Ecto neural progenitor cell (in vitro differentiated cells): ENCODE measurements around the gene PARP8.
"Not testable (repeated sequence)": the region's sequence is repeated elsewhere in the genome, so short reads cannot be mapped to it uniquely, and the experiment has no call there.

Experiments
- DNase-seq: peaks from one replicate; pipeline ENCODE4 v3.0.0-alpha.2; 2018; ENCODE audit warnings: low spot score

PARP8 gene

DNA sequence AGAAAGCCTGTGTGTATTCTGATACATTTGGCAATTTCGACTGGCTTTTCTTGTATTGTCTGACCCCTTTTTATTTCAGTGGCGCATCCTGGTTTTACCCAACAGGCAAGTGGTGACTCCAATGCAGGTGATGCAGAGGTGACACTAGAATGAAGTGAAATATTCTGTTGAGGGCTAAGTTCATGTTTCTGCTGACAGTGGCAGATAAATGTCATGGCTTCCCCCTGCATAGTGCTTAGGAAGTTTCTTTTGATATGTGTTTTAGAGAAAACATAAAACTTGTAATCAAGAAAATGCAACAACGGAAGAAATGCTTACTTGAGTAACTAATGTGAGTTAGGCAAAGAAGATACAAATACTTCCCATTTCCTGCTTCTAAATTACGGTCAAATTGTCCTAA, 13.1 kb downstream of the PARP8 start:
- DNase-seq, result not testable (repeated sequence)

DNA sequence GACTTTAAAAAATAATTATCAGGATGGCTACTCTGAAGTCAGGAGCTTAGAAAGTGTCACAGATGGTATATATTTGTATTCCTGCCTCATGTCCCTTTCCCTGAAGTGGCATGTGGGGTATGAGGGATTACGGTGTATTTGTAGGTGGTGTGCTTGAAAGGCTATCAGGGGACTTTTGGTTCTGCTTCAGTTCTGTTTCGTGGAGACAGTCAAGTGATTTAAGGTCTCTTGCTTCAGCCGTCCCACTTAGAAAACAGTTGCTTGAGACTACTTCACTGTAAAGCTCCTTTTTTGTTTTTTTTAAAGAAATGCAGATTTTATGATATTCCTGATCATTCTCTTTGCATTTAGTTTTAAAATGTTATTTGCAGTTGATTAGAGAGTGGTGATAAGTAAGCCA, 18.3 kb downstream of the PARP8 start:
- no peak for DNase-seq

DNA sequence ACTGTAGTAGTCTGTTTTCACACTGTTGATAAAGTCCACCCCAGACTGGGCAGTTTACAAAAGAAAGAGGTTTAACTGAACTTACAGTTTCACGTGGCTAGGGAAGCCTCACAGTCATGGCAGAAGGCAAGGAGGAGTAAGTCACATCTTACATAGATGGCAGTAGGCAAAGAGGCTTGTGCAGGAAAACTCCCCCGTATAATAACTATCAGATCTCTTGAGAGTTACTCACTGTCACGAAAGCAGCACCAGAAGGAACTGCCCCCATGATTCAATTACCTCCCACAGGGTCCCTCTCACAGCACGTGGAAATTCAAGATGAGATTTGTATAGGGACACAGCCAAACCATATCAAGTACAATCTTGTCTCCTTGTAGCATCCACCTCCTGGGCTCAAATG, 21.1 kb downstream of the PARP8 start:
- DNase-seq, result no peak

DNA sequence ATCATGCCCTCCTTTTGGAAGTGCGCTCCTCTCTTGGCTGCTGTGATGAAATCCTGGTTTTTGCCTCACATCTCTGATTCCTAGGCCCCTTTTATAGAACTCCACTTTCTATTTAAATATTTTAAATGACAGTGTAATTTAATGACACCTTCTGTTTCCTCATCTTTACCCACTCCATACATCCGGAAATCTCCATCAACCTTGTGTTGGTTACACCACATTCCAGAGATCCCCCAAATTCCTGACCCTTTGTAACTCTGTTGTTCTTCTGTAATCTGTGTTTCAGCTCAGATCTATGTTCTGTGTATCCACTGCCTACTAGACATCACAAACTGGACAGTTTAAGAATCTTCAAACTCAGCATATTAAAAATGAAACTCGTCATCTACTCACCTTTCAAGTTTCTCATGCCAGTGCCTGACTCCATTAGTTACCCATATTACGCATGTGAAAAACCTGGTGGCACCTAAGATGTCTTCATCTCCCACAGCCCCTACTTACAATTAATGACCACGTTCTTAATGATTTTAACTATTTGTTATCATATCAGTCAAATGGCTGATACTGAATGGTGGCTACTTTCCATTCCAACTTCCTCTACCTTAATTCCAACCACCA, 25.1 kb downstream of the PARP8 start:
- no peak for DNase-seq

DNA sequence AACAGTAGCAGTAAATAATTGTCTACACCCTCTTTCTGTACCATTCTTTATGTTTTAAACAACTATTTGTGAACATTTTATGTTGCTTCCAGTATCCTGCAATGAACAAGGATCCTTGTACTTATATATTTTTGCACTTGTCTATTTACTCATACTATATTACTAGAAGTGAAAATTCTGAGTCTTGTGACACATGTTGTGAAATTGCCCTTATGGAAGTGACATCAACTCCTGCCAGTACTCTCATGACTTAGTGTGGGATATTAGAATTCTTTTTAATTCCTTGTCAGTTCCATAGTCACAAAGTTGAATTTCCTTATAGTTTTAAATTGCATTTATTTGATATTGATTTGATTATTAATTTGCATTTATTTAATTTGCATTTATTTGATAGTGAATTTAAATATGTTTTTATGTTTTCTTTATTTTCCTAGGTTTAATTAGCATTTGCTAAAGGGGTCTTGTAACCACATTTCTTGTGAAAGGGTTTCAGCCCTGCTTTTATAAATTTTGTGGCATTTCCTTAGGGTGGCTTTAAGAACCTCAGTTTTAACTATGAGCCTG, 27.7 kb downstream of the PARP8 start:
- no peak for DNase-seq

DNA sequence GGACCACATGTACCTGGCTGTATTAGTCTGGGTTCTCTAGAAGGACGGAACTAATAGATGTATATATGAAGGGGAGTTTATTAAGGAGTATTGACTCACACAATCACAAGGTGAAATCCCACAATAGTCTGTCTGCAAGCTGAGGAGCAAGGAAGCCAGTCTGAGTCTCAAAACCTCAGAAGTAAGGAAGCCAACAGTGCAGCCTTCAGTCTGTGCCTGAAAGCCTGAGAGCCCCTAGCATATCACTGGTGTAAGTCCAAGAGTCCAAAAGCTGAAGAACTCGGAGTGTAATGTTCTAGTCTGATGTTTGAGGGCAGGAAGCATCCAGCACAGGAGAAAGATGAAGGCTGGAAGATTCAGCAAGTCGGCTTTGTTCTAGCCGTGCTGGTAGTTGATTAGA, 28.2 kb downstream of the PARP8 start:
- not testable (repeated sequence) for DNase-seq

DNA sequence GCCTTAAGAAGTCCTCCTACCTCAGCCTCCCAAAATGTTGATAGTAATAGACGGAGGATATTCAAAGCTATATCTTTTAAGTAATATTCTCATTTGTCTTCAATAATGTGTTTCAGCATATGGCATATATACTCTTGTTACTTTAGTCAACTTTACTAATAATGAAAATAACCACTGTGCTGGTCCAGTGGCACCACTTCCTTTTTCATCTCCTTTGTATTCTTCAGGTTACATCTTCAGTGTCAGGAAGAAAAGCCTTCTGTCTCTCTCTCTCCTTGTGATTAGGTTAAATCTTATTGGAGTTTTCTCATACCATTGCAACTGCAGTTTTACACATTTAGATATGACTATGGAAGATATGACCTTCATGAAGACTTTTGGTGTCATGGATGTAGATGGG, 31.3 kb downstream of the PARP8 start:
- DNase-seq, result no peak

DNA sequence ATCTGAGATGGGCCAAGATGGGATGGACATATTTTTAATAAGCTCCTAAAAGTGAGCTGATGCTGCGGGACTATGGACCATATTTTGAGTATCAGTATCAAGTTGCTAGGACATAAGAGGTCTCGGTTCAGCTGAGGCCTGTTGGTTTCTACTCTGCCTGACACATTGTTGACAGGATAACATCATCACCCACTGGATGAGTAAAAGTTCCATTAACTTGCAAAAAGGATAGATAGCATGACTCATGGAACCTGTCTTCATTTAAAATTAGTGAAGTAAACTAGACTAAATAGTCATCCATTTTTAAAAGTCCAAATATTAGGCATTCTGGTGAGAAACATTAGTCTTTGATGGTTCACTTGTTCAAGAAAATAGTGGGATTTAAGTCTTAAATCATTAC, 33.3 kb downstream of the PARP8 start:
- DNase-seq, result no peak

DNA sequence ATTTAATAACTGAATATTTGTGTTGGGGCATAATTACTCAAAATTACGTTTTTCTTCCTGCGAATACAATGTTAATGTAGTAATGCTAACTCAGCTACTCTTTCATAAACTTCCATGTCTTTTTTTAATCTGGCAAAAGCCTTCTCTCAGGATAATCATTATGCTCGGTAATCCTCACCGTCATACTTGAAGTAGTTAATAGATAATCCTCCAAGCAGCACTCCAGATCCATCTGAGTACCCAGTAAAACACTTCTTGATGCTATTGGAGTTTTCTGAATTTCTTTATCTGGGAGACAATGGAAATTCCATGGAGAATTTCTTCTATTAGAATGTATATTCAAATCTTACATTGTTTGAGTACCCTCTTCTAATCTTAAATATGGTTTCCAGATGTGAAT, 34.3 kb downstream of the PARP8 start:
- DNase-seq, result no peak

DNA sequence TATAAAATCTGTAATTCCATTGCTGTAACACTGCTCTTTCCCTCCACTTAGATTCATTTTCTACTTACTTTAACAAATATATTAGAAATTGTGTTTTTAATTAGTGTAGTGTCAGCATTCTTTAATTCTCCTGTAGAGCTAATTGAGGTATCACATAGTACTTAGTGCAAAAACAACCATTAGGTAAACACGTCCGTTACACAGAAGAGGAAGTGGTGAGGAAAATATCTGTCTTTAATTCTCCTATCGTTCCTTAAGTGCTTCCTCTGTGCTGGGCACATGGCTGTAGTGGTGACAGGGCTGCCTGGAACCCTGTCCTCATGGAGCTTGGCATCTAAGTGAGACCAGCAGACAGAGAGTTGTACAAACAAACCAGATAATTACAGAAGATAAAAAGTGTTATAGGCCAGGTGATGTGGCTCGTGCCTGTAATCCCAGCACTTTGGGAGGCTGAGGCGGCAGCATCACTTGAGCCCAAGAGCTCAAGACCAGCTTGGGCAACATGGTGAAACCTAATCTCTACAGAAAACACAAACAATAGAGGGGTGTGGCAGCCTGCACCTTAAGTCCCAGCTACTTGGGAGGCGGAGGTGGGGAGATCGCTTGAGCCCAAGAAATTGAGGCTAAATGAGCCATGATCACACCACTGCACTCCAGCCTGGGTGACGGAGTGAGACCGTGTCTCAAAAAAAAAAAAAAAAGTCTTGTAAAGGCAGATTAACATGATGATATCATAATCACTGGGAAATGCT, 36.4 kb downstream of the PARP8 start:
- DNase-seq, result no peak

DNA sequence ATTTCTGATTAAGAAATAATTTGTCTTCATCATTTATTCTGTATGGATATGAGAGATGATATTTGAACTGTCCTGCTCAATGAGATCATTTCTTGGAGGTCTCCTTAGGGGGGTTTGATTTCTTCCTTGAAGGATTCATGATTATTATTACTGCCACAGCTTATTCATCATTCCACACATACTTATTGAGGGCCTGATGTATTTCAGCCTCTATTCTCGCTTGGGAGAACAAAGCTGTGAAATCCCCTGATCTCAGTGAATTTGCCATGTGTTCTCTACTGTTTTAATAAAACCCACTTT, 36.9 kb downstream of the PARP8 start:
- no peak for DNase-seq

DNA sequence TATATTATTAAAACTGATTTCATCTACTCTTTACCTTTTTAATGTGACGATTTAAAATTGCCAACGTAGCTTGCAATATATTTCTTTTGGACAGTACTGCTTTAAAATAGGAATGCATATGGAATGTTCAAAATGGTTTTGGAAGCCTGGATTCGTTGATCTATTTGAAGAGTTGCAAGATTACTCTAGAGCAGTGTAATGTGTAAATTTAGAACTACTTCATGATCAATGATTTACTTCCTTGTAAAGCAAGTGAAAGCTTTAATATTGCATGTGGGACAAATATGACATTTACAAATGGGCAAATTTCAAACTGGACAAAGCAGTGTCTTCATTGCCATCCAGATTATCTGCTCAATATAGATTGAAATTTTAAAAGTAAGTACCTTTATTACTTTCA, 38.3 kb downstream of the PARP8 start:
- DNase-seq, result no peak

DNA sequence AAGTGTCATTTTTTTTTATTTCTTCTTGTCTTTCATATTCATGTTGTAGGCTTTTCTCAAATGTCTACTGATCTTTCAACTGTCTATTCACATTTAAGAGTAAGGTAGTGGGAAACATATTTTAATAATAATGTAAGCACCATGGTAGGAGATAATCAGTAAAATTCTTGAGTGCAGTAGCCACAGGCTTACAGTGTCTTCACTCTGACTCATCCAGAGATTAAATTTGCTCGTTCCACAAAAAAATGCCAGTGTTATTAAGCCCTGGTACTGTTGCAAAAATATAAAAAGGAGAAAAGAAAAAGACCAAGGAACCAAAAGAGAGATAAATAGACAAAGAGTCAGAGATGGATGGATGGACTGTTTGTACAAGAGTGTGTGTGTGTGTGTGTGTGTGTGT, 43.0 kb downstream of the PARP8 start:
- no peak for DNase-seq

DNA sequence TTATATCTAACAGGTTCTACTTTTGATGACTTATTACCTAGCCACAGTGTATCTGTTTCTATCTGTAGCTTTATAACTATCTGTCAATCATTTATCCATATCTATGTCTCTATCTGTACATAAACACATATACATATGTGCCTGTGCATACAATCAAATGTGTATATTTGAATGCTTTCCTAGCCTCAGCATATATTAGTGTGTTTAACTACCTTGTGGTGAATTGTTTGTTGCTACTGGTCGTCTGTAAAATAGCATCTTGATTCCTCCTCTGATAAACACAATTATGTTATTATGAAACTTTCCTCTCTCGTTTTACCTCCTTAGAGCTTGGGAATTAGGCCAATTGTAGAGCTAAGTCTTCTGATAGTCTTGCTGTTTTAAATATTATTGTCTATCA, 44.4 kb downstream of the PARP8 start:
- no peak for DNase-seq

DNA sequence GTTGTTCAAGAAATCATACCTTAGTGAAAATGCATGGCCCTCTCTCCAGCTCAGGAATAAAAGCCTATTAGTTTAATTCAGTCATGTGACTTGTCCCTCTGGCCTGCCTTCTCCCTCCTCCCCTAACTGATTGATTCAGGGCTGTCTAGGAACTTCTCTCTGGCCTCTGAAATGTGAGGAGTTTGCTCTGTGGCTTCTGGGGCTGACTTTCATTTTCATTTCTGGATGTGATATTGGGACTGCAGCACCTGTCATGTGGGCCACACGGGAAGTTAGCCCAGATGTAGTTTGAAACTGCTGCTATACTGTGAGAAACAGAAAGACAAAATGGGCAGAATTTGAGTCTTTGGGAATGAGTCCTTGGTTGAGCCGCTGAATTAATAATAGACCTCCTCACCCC, 44.8 kb downstream of the PARP8 start:
- DNase-seq, result no peak

DNA sequence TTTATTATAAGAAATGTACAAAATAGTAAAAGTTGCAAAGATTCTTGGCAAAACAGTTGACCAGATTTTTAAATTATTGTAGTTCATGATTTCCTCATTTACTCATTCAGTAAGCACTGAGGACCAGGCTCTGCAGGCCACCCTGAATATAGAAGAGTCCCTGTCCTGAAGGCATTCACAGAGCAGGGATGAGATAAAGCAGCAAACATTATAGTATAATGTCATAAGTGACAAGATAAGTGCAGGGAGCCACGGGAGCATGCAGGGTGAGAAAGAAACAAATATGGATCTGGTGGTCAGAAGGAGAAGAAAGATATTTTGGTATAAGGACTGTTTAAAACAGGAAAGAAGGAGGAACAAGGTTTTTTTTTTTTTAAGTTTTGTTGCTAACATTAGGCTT, 46.0 kb downstream of the PARP8 start:
- no peak for DNase-seq

DNA sequence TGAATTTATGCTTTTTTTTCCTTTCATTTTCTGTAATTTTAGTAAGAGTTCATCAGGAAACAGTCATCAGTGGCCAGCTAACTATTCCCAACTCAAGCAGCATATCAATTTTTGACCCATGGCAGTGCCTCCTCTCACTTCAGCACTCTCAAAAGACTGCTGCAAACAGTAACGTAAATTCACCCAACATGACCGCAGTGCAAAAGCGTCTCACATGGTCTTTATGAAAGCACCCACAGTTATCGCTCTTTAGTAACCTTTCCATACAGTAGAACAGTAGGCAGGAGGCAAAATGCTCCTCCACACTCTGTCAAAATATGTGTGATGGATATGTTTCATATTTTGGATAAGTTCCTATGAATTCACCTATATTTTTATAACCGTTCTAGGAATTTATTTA, 48.6 kb downstream of the PARP8 start:
- no peak for DNase-seq

DNA sequence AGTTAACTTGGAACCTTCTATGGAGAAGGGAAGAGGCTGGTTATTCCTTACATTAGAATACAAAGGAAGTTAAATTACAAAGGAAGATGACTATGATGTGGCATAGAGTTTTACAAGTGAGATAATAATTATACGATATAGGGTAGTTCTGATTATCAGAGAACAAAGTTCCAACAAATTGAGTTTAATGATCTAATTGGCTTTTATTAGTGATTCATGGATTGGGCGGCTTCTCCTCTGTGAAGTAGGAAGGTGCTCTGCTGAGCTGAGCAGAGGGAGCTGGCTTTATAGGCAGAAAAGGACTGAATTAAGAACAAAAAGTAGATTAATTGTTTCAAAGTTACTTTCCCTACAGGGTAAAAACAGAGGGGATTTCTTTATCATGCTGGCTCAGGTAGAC, 49.7 kb downstream of the PARP8 start:
- no peak for DNase-seq

DNA sequence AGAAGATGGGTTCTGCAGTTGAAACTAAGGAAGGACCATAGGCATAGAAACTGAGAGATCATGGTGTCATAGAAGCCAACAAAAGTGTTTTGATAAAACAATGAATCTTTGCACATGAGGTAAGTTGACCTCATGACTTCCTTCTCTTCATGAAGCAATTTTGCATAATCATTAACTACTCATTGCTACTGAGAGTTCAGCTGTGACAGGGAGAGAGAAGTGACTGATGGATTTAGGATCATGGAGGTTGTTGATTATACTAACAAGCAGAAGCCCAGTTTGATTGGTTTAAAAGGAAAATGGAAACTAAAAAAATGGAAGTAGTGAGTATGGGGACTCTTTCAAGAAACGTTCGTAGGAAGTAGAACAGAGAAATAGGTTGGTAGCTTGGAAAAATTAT, 51.2 kb downstream of the PARP8 start:
- no peak for DNase-seq

DNA sequence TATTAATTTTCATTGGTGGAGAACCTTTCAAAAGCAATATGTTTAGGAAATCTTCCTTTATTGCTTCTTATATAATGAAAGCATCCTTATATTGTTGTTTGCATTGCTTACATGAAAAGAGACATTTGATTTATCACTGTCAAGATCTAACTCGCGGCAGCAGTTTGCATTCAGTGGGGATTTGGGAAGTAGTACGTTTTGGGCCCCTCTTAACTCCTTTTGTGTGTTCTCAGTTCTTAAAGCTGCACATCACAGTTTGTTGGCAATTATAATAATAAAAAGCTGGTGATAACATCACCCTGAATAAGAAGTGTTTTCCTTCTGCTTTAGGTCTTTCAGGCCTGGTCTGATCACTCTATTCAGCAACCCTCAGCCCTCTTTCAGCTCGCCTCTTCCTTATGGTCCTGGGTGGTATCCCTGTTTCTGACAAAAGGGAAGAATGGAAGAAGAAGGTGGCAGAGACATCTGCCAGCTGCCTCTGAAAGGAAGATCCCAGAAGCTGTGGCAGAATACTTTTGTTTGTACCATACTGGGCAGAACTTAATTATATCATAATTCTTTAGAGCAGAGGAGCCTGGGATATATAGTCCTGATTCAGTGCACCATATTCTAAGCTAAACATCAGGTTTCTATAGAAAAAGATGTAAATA, 53.7 kb downstream of the PARP8 start:
- no peak for DNase-seq

DNA sequence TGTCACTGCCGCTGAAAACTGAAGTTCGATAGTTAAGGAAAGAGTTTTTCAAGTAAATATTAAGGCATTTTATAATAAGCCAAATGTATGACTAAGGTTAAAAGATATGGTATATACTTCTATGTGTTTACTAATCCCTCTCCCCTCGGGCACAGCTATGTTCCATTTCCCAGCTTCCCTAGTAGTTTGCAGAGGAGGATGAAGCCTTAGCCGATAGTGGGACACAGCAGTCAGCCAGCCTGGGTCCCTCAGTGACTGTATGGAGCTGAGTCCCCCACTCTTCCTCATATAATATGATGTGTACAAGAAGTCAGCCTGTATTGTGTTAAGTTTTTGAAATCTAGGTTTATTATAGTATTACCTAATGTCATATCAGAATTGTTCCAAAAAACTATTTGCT, 55.8 kb downstream of the PARP8 start:
- no peak for DNase-seq

DNA sequence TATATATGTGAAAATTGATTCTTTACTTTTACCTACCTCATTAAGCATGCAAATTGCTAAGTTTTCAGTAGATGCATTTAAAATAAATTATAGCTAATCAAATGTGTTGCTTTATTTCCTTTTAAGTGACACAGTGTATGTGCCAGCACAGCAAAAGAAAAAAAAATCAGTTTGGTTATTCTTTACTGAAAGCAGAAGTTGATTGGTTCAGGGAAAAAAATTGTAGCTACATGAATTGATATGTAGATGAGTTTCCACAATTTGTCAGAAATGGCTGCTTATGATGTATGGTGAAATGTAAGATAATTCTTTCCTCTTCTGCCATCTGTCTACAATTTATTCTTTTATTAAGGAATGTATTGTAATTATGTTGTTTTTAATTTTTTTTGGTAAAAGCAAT, 57.8 kb downstream of the PARP8 start:
- DNase-seq, result no peak

DNA sequence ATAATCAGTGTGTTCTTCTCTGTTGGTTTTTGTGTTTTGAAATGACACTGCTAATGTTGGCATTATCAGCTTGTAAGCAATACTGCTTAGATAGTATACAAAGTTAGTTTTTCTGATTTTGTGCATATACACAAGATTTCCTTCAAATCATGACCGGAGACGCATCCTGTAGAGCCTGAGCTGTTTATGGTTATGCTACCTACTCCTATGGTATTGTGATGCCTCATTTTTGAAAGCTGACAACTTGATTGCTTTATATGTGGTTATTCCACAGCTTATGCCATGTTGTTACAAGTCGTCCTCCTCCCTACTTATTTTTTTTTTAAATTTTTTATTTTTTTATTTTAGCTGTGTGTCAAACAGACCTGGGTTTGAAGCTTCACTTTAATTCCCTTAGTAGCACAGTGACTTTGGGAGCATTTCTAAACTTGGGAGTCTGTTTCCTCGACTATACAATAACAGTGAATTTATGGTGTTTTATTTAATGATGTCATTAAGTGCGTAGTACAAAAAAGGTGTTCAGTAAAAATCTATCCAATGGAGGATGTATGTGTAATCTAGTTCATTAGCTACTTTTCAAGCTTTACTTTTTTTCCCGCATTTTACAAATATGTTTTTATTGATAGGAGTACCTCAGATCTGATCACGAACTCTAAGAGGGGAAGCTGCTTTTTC, 59.5 kb downstream of the PARP8 start:
- no peak for DNase-seq
